HEK293 (cell line): ENCODE data around the gene AVPR1B.

ENCODE experiments used
- MEIS1 ChIP-seq: sonication (generic); formaldehyde crosslinking; IDR thresholded peaks from 2 replicates; pipeline ENCODE4 v1.8.1; 2022; ENCODE audit warnings: missing genetic modification reagents, mild to moderate bottlenecking, borderline replicate concordance
- SP7 ChIP-seq: fragments of 450-650 bp; formaldehyde crosslinking; IDR thresholded peaks from 2 replicates; pipeline ENCODE4 v1.5.1; 2016; ENCODE audit warnings: missing biosample characterization, missing genetic modification characterization
- ZBTB1 ChIP-seq: fragments of 450-650 bp; formaldehyde crosslinking; IDR thresholded peaks from 2 replicates; pipeline ENCODE4 v1.5.1; 2016; ENCODE audit warnings: missing biosample characterization, missing genetic modification characterization
- ZFP41 ChIP-seq: fragments of 450-650 bp; formaldehyde crosslinking; IDR thresholded peaks from 2 replicates; pipeline ENCODE4 v1.5.1; 2016; ENCODE audit warnings: missing biosample characterization, missing genetic modification characterization, borderline replicate concordance
- ZNF560 ChIP-seq: fragments of 450-650 bp; formaldehyde crosslinking; IDR thresholded peaks from 2 replicates; pipeline ENCODE4 v1.5.1; 2017; ENCODE audit warnings: missing biosample characterization, missing genetic modification characterization, borderline replicate concordance
- ZNF600 ChIP-seq: fragments of 450-650 bp; formaldehyde crosslinking; IDR thresholded peaks from 2 replicates; pipeline ENCODE4 v1.5.1; 2016; ENCODE audit warnings: missing biosample characterization, missing genetic modification characterization
- ZSCAN18 ChIP-seq: fragments of 450-650 bp; formaldehyde crosslinking; IDR thresholded peaks from 2 replicates; pipeline ENCODE4 v1.5.1; 2016; ENCODE audit warnings: missing biosample characterization, missing genetic modification characterization
- TF ChIP-seq, protein P1 (sequence below): fragments of 450-650 bp; formaldehyde crosslinking; IDR thresholded peaks from 2 replicates; pipeline ENCODE4 v1.5.1; 2016; ENCODE audit warnings: missing biosample characterization, missing genetic modification characterization
- TF ChIP-seq, protein P2 (sequence below): fragments of 450-650 bp; formaldehyde crosslinking; IDR thresholded peaks from 2 replicates; pipeline ENCODE4 v1.5.1; 2016; ENCODE audit warnings: missing biosample characterization, missing genetic modification characterization

- TF ChIP-seq ZSCAN18 (tag by site-specific recombination): no peak
- TF ChIP-seq, protein P1, sequence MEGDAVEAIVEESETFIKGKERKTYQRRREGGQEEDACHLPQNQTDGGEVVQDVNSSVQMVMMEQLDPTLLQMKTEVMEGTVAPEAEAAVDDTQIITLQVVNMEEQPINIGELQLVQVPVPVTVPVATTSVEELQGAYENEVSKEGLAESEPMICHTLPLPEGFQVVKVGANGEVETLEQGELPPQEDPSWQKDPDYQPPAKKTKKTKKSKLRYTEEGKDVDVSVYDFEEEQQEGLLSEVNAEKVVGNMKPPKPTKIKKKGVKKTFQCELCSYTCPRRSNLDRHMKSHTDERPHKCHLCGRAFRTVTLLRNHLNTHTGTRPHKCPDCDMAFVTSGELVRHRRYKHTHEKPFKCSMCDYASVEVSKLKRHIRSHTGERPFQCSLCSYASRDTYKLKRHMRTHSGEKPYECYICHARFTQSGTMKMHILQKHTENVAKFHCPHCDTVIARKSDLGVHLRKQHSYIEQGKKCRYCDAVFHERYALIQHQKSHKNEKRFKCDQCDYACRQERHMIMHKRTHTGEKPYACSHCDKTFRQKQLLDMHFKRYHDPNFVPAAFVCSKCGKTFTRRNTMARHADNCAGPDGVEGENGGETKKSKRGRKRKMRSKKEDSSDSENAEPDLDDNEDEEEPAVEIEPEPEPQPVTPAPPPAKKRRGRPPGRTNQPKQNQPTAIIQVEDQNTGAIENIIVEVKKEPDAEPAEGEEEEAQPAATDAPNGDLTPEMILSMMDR (tag by site-specific recombination): no peak
- TF ChIP-seq ZFP41 (tag by site-specific recombination): no peak
- TF ChIP-seq, protein P2, sequence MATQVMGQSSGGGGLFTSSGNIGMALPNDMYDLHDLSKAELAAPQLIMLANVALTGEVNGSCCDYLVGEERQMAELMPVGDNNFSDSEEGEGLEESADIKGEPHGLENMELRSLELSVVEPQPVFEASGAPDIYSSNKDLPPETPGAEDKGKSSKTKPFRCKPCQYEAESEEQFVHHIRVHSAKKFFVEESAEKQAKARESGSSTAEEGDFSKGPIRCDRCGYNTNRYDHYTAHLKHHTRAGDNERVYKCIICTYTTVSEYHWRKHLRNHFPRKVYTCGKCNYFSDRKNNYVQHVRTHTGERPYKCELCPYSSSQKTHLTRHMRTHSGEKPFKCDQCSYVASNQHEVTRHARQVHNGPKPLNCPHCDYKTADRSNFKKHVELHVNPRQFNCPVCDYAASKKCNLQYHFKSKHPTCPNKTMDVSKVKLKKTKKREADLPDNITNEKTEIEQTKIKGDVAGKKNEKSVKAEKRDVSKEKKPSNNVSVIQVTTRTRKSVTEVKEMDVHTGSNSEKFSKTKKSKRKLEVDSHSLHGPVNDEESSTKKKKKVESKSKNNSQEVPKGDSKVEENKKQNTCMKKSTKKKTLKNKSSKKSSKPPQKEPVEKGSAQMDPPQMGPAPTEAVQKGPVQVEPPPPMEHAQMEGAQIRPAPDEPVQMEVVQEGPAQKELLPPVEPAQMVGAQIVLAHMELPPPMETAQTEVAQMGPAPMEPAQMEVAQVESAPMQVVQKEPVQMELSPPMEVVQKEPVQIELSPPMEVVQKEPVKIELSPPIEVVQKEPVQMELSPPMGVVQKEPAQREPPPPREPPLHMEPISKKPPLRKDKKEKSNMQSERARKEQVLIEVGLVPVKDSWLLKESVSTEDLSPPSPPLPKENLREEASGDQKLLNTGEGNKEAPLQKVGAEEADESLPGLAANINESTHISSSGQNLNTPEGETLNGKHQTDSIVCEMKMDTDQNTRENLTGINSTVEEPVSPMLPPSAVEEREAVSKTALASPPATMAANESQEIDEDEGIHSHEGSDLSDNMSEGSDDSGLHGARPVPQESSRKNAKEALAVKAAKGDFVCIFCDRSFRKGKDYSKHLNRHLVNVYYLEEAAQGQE: no peak
- TF ChIP-seq MEIS1 (CRISPR knock-in tag): no peak
- TF ChIP-seq SP7 (tag by site-specific recombination): no peak
- TF ChIP-seq ZNF560 (tag by site-specific recombination): no peak
- TF ChIP-seq ZNF600: no peak
- no peak for TF ChIP-seq ZBTB1 (tag by site-specific recombination)
These were observed 376 bp downstream of the AVPR1B start for GRCh38 chr1:206116873-206117150.
